Endothelial cell of umbilical vein (primary cell): ENCODE measurements around the gene TEX44. TPM values are rescaled to one million over a fixed set of nuclear protein-coding genes. Genes with fewer than 3 reads are reported as not detected.

Source experiments
- BruUV-seq: library from RNA; stranded (reverse); fragments of 400-500 nt; replicated peaks from 2 replicates; lab custom pipeline; 2021; lab: Mats Ljungman, UMichigan
- CTCF ChIA-PET: fragments of 300-600, 350-600 bp; sonication (Branson Sonifier 250); formaldehyde crosslinking; loops from one replicate; lab custom pipeline; 2021; ENCODE audit warnings: antibody characterized with exemption, inconsistent platforms; lab: Charles Lee
- POLR2A ChIA-PET: fragments of 300-600, 350-600 bp; sonication (Branson Sonifier 250); formaldehyde crosslinking; loops from one replicate; lab custom pipeline; 2021; ENCODE audit warnings: antibody characterized with exemption, inconsistent platforms; lab: Charles Lee
- DNase-seq: peaks from one replicate; pipeline ENCODE4 v3.0.0-alpha.2; 2011; ENCODE audit warnings: low read depth, low spot score
- FAIRE-seq: peaks from 2 replicates; lab custom pipeline; 2011; peaks lifted over from hg19 to GRCh38; lab: Jason Lieb, UNC
- H2AFZ ChIP-seq: 2 replicates; pipeline ENCODE4 v1.6.0; 2012; ENCODE audit warnings: low read depth, low read length, control low read depth, inconsistent platforms
- H3K27ac ChIP-seq: 2 replicates; pipeline ENCODE4 v1.5.1; 2011; ENCODE audit warnings: low read depth, mild to moderate bottlenecking, control low read depth, low read length, moderate library complexity; ENCODE audit not compliant: insufficient read depth
- H3K27me3 ChIP-seq, 2 experiments: 2 replicates each; pipeline versions ENCODE4 v1.6.0 to v1.6.1; 2011; ENCODE audit warnings: low read length in 2 of 2, mixed read lengths in 1 of 2; ENCODE audit not compliant: control insufficient read depth in 2 of 2, insufficient read depth in 2 of 2
- H3K36me3 ChIP-seq, 2 experiments: 2 replicates in 1 of 2; 3 replicates in 1 of 2; pipeline ENCODE4 v1.5.1; 2011; ENCODE audit warnings: low read length in 2 of 2, mild to moderate bottlenecking in 1 of 2, moderate library complexity in 1 of 2; ENCODE audit not compliant: control insufficient read depth in 2 of 2, insufficient read depth in 2 of 2; ENCODE audit errors: extremely low read depth in 1 of 2
- H3K4me1 ChIP-seq: 3 replicates; pipeline ENCODE4 v1.5.1; 2011; ENCODE audit warnings: mild to moderate bottlenecking, low read length; ENCODE audit not compliant: control insufficient read depth, insufficient read depth; ENCODE audit errors: extremely low read depth
- H3K4me2 ChIP-seq: 2 replicates; pipeline ENCODE4 v1.6.1; 2011; ENCODE audit warnings: low read length, control low read depth, mixed read lengths; ENCODE audit not compliant: insufficient read depth
- H3K4me3 ChIP-seq, 3 experiments: fragments of 200-600 bp in 1 of 3; sonication (generic), shearing (Covaris generic) in 1 of 3; replicated peaks in 1 of 3; 2 replicates each; pipeline ENCODE4 v1.5.1; 2011 to 2016; ENCODE audit warnings: control low read depth in 3 of 3, low read length in 3 of 3, mild to moderate bottlenecking in 2 of 3, inconsistent platforms in 1 of 3, low read depth in 1 of 3, moderate library complexity in 1 of 3; ENCODE audit not compliant: insufficient read depth in 1 of 3
- H3K79me2 ChIP-seq: 2 replicates; pipeline ENCODE4 v1.6.0; 2012; ENCODE audit warnings: low read length, inconsistent platforms; ENCODE audit not compliant: control insufficient read depth, insufficient read depth
- H3K9ac ChIP-seq: replicated peaks from 2 replicates; pipeline ENCODE3; 2011; ENCODE audit warnings: low read length, control low read depth; ENCODE audit not compliant: insufficient read depth; ENCODE audit errors: extremely low read depth
- H3K9me1 ChIP-seq: replicated peaks from 3 replicates; pipeline ENCODE4 v1.6.0; 2011; ENCODE audit warnings: mild to moderate bottlenecking, low read length; ENCODE audit not compliant: control insufficient read depth, insufficient read depth; ENCODE audit errors: extremely low read depth
- H3K9me3 ChIP-seq: replicated peaks from 2 replicates; pipeline ENCODE4 v1.5.1; 2012; ENCODE audit warnings: low read length, inconsistent platforms; ENCODE audit not compliant: control insufficient read depth, insufficient read depth
- H4K20me1 ChIP-seq: replicated peaks from 2 replicates; pipeline ENCODE3; 2011; ENCODE audit warnings: mild to moderate bottlenecking, low read length; ENCODE audit not compliant: control insufficient read depth, insufficient read depth; ENCODE audit errors: extremely low read depth
- EZH2 ChIP-seq: IDR thresholded peaks from 2 replicates; pipeline ENCODE4 v1.6.1; 2012; ENCODE audit warnings: borderline replicate concordance, low read depth, mild to moderate bottlenecking, moderate library complexity, low read length, inconsistent platforms; ENCODE audit not compliant: severe bottlenecking
- FOS ChIP-seq: IDR thresholded peaks from 2 replicates; pipeline ENCODE4 v1.6.1; 2011; ENCODE audit warnings: mild to moderate bottlenecking, low read length, moderate library complexity, borderline replicate concordance; ENCODE audit not compliant: insufficient read depth
- GATA2 ChIP-seq: IDR thresholded peaks from 2 replicates; pipeline ENCODE4 v1.7.0; 2011; ENCODE audit warnings: low read depth, mild to moderate bottlenecking, moderate library complexity, mixed read lengths, low read length; ENCODE audit not compliant: insufficient read length, insufficient read depth
- JUN ChIP-seq: IDR thresholded peaks from 2 replicates; pipeline ENCODE4 v1.6.1; 2011; ENCODE audit warnings: borderline replicate concordance, low read depth; ENCODE audit not compliant: insufficient read length, insufficient read depth
- MAX ChIP-seq: IDR thresholded peaks from 2 replicates; pipeline ENCODE4 v1.6.1; 2011; ENCODE audit not compliant: insufficient read depth, insufficient read length
- MYC ChIP-seq: IDR thresholded peaks from one replicate; pipeline ENCODE4 v1.6.1; 2011; ENCODE audit warnings: mild to moderate bottlenecking, low read depth, low read length
- POLR2A ChIP-seq: IDR thresholded peaks from 2 replicates; pipeline ENCODE4 v1.6.1; 2012; ENCODE audit warnings: low read depth, mild to moderate bottlenecking, control low read depth, low read length
- POLR2AphosphoS5 ChIP-seq: IDR thresholded peaks from 2 replicates; pipeline ENCODE4 v1.6.1; 2012; ENCODE audit warnings: low read depth, mild to moderate bottlenecking, control low read depth, low read length, moderate library complexity; ENCODE audit not compliant: insufficient read depth
- dilution Hi-C: fragments of 300-500 bp; cut with MboI; formaldehyde crosslinking; loops from one replicate; pipeline ENCODE4 v1.15.0; 2019; ENCODE audit warnings: low sequenced_read_pairs; ENCODE audit not compliant: extremely low pct_ligation_motif_present
- intact Hi-C: fragments of 100-400 bp; cut with micrococcal nuclease; formaldehyde crosslinking; loops from one replicate; pipeline ENCODE4 v1.10.0; 2022
- polyA plus RNA-seq, 4 experiments: library from polyadenylated mRNA; depleted of rRNA in 3 of 4; stranded (reverse) in 3 of 4; unstranded in 1 of 4; fragments of >200 nt; gene quantifications; 2 replicates each; pipeline versions ENCODE4 v1.2.1 to v1.2.3, GENCODE V29; 2011 to 2012; ENCODE audit warnings: missing spikeins in 1 of 4
- total RNA-seq: library from RNA; stranded (reverse); gene quantifications from 2 replicates; pipeline ENCODE4 v1.2.3, GENCODE V29; 2021
- TF ChIP-seq, protein P1 (sequence below), 2 donors: IDR thresholded peaks; 1 replicate in 1 of 2; 2 replicates in 1 of 2; pipeline ENCODE4 v1.5.1; 2011; ENCODE audit warnings: low read length in 2 of 2, mild to moderate bottlenecking in 2 of 2, moderate library complexity in 2 of 2, control low read depth in 1 of 2, inconsistent platforms in 1 of 2, low read depth in 1 of 2; ENCODE audit not compliant: insufficient read depth in 1 of 2; ENCODE audit errors: extremely low read depth in 1 of 2

TEX44 gene
- total and polyA plus RNA-seq, 2 donors (not counting 3 experiments of a cell fraction or from before 2014, with no cell fraction given) = not detected

DNA sequence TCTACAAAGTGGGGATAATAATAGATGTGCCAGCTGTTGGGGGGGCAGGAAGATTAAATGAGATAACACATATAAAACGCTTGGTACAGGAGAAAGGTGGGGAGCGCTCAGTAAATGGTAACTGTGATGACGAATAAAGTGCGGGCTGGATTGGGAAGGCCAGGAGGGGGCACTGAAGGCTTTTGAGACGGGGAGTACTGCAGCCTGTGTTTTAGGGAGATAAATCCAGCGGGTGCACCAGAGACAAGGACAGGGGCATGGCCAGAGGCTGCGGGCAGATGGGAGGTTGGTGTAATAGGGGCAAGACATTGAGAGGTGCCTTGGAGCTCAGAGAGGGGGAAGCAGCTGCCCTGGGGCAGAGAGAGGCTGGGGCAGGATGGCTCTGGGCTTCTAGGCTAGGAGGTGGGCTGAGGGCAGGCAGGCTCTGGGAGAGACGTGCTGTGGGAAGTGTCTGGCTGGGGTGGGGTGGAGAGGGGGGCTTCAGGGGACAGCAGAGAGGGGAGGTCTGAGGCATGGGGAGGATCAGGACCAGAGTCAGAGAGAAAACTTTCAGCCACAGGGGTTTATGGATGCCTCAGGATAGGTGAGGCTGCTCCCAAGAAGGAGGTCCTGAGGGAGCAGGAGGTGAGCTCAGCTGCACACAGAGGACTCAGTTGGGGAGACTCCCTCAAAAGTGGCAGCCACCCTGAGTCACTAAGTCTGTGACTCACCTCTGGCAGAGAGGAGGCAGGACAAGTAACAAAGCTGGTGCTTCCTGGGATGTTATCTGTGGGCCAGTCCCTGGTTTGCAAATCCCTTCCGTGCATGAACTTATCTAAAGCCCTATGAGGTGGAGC is 18.8 kb downstream of the TEX44 start:
- Histone ChIP-seq H4K20me1 (no peaks in the 10 kb centered on the region), H3K9ac (no peak overlapping the region), H3K27ac (peak overlapping the region; percentile 89), H3K4me3 (no peak overlapping the region), H3K36me3 (no peaks in the 10 kb centered on the region), H3K9me1 (no peaks in the 10 kb centered on the region), H3K79me2 (no peaks in the 10 kb centered on the region), H3K27me3 (no peaks in the 10 kb centered on the region), H3K4me2 (no peak overlapping the region), H3K9me3 (no peaks in the 10 kb centered on the region), H2AFZ (no peak overlapping the region), H3K4me1 (peaks cover 28% of the 10 kb centered on the region)
- TF ChIP-seq GATA2 (peak; percentile 44), POLR2AphosphoS5 (no peak), FOS (peak; percentile 63), JUN (peak; percentile 36), POLR2A (no peak), MYC (no peak), MAX (no peak), EZH2 (no peak)
- TF ChIP-seq, protein P1, sequence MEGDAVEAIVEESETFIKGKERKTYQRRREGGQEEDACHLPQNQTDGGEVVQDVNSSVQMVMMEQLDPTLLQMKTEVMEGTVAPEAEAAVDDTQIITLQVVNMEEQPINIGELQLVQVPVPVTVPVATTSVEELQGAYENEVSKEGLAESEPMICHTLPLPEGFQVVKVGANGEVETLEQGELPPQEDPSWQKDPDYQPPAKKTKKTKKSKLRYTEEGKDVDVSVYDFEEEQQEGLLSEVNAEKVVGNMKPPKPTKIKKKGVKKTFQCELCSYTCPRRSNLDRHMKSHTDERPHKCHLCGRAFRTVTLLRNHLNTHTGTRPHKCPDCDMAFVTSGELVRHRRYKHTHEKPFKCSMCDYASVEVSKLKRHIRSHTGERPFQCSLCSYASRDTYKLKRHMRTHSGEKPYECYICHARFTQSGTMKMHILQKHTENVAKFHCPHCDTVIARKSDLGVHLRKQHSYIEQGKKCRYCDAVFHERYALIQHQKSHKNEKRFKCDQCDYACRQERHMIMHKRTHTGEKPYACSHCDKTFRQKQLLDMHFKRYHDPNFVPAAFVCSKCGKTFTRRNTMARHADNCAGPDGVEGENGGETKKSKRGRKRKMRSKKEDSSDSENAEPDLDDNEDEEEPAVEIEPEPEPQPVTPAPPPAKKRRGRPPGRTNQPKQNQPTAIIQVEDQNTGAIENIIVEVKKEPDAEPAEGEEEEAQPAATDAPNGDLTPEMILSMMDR (IDR thresholded peaks at IDR 0.05; ENCODE audit: extremely low read depth in 1 of 2, insufficient read depth in 1 of 2, low read depth in 1 of 2, low read length in 2 of 2) = peak in 1 of 2 donors; percentile 20
- dilution Hi-C loops (no loop called here), intact Hi-C loops (loop anchor here (1.0 kb wide), 6 partner anchors 7 to 175 kb away; partner anchors contain the start of genes COPS7B, PDE6D and PTMA)
- ChIA-PET CTCF (interaction anchor here (0.7 to 9.6 kb wide), 20 partner anchors 10 to 290 kb away, joined by 3 to 268 read pairs (median 6); no protein-coding TSS in a partner anchor), POLR2A (interaction anchor here (0.6 to 1.9 kb wide), 2 partner anchors 73 to 97 kb away, joined by 3 to 15 read pairs; partner anchors contain the start of gene PTMA)
- FAIRE-seq = no peak
- DNase-seq = peak; percentile 55
- no TSS peak for BruUV-seq
